Erythroblast (primary cell): ENCODE data around the gene EDC3.

Experiments used
- GATA1 ChIP-seq: IDR thresholded peaks from 2 replicates; pipeline ENCODE4 v1.6.1; 2011; ENCODE audit warnings: low read depth, mild to moderate bottlenecking, control low read depth, low read length, moderate library complexity
- POLR2A ChIP-seq: IDR thresholded peaks from 2 replicates; pipeline ENCODE4 v1.6.1; 2011; ENCODE audit warnings: mild to moderate bottlenecking, low read length

DNA sequence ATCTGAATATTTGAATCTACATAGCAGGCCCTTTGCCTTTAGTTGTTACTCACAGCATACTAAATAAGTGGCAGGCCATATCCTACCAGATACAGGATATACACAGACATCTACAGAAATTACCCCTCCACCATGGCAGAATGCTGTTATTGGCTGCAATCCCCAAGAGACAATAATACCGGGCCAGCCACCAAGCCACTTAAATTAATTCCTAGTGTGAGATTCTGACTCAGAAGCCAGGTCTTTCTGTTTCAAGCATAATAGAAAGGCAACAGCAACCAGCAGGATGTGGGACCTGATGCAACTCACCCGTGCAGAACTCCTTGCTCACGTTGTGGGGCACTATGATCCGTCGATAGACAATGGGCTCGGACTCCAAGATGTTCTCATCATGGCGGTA is 40.4 kb downstream of the EDC3 start:
- TF ChIP-seq POLR2A (no peak), GATA1 (no peak)
